BLaER1 (cell line): ENCODE data around the gene PMIS2.

Source experiments
- H3K27ac ChIP-seq: shearing (Covaris generic); formaldehyde crosslinking; 2 replicates; pipeline ENCODE4 v1.8.1; 2022
- H3K27me3 ChIP-seq: shearing (Covaris generic); formaldehyde crosslinking; 2 replicates; pipeline ENCODE4 v1.8.1; 2022
- H3K36me3 ChIP-seq: shearing (Covaris generic); formaldehyde crosslinking; 2 replicates; pipeline ENCODE4 v1.8.1; 2022
- H3K4me1 ChIP-seq: shearing (Covaris generic); formaldehyde crosslinking; 2 replicates; pipeline ENCODE4 v1.8.1; 2022
- H3K4me2 ChIP-seq: shearing (Covaris generic); formaldehyde crosslinking; 2 replicates; pipeline ENCODE4 v1.8.1; 2022
- H3K4me3 ChIP-seq: shearing (Covaris generic); formaldehyde crosslinking; 2 replicates; pipeline ENCODE4 v1.8.1; 2022
- H3K9ac ChIP-seq: shearing (Covaris generic); formaldehyde crosslinking; 2 replicates; pipeline ENCODE4 v1.8.1; 2022
- H3K9me3 ChIP-seq: shearing (Covaris generic); formaldehyde crosslinking; 2 replicates; pipeline ENCODE4 v1.8.1; 2022
- H4K20me1 ChIP-seq: shearing (Covaris generic); formaldehyde crosslinking; 2 replicates; pipeline ENCODE4 v1.8.1; 2022
- Cebpa-rat ChIP-seq: shearing (Covaris generic); IDR thresholded peaks from 2 replicates; pipeline ENCODE4 v1.8.1; 2022

Gene PMIS2

GRCh38 chr19:35585848-35586247 lies at the start of gene PMIS2:
TSS of gene PMIS2 (plus strand) at chr19:35586173. CDS start at chr19:35586260, 87 bp downstream.
- Histone ChIP-seq H3K9ac (no peak within 1 kb of the TSS), H3K4me1 (peaks cover 24% of the 10 kb centered on the region), H3K27ac (no peak within 1 kb of the TSS), H3K36me3 (no peaks in the 10 kb centered on the region), H3K4me3 (no peak within 1 kb of the TSS), H4K20me1 (no peaks in the 10 kb centered on the region), H3K9me3 (peaks cover 7% of the 10 kb centered on the region), H3K4me2 (no peak within 1 kb of the TSS), H3K27me3 (no peaks in the 10 kb centered on the region)
- TF ChIP-seq Cebpa-rat: no peak

- no peak overlapping the region for H3K9ac ChIP-seq
- no peak overlapping the region for H3K4me2 ChIP-seq
- peaks cover 30% of the 10 kb centered on the region for H3K36me3 ChIP-seq
- H3K27ac ChIP-seq: no peak overlapping the region
- no peaks in the 10 kb centered on the region for H3K9me3 ChIP-seq
- H3K4me3 ChIP-seq: no peak overlapping the region
- peaks cover 4% of the 10 kb centered on the region for H3K4me1 ChIP-seq
- TF ChIP-seq Cebpa-rat: no peak
- H4K20me1 ChIP-seq: no peaks in the 10 kb centered on the region
- H3K27me3 ChIP-seq: peaks cover 3% of the 10 kb centered on the region; the same call in 1 of the 2 replicates
Measured at GRCh38 chr19:35539314-35539713, 46.7 kb upstream of the PMIS2 start.

- Histone ChIP-seq H3K4me2 (no peak overlapping the region), H3K4me1 (peaks cover 9% of the 10 kb centered on the region), H3K4me3 (no peak overlapping the region), H3K36me3 (peaks cover 30% of the 10 kb centered on the region), H3K9me3 (no peaks in the 10 kb centered on the region), H3K27ac (no peak overlapping the region), H3K27me3 (no peaks in the 10 kb centered on the region), H3K9ac (no peak overlapping the region), H4K20me1 (no peaks in the 10 kb centered on the region)
- TF ChIP-seq Cebpa-rat: no peak
Measured at GRCh38 chr19:35539850-35540249, 46.1 kb upstream of the PMIS2 start.

GRCh38 chr19:35540356-35540927 lies 45.5 kb upstream of the PMIS2 start:
- Histone ChIP-seq H3K9ac (no peak overlapping the region), H3K27ac (no peak overlapping the region), H3K27me3 (no peaks in the 10 kb centered on the region), H3K4me1 (peaks cover 10% of the 10 kb centered on the region), H3K4me2 (no peak overlapping the region), H3K36me3 (peaks cover 30% of the 10 kb centered on the region), H4K20me1 (no peaks in the 10 kb centered on the region), H3K9me3 (no peaks in the 10 kb centered on the region), H3K4me3 (no peak overlapping the region)
- no peak for TF ChIP-seq Cebpa-rat

GRCh38 chr19:35542209-35542608 lies 43.8 kb upstream of the PMIS2 start:
- peaks cover 10% of the 10 kb centered on the region; the same call in 1 of the 2 replicates for H4K20me1 ChIP-seq
- H3K27me3 ChIP-seq: no peaks in the 10 kb centered on the region
- H3K27ac ChIP-seq: no peak overlapping the region
- peaks cover 21% of the 10 kb centered on the region for H3K4me1 ChIP-seq
- TF ChIP-seq Cebpa-rat: no peak
- no peak overlapping the region for H3K4me2 ChIP-seq
- H3K9me3 ChIP-seq: no peaks in the 10 kb centered on the region
- H3K36me3 ChIP-seq: peaks cover 36% of the 10 kb centered on the region
- H3K4me3 ChIP-seq: no peak overlapping the region
- no peak overlapping the region for H3K9ac ChIP-seq

- Histone ChIP-seq H3K27ac (no peak overlapping the region), H3K4me2 (peak overlapping the region; percentile 93), H3K4me1 (peaks cover 21% of the 10 kb centered on the region), H3K9ac (no peak overlapping the region; the same call in 1 of the 2 replicates), H3K9me3 (no peaks in the 10 kb centered on the region), H4K20me1 (peaks cover 22% of the 10 kb centered on the region; the same call in 1 of the 2 replicates), H3K27me3 (no peaks in the 10 kb centered on the region), H3K36me3 (peaks cover 49% of the 10 kb centered on the region), H3K4me3 (no peak overlapping the region)
- TF ChIP-seq Cebpa-rat: no peak
Measured at GRCh38 chr19:35543280-35544109, 42.5 kb upstream of the PMIS2 start.

GRCh38 chr19:35544110-35544802 lies 41.7 kb upstream of the PMIS2 start:
- peak overlapping the region; percentile 94; the same call in 1 of the 2 replicates for H3K27ac ChIP-seq
- no peaks in the 10 kb centered on the region for H3K9me3 ChIP-seq
- H3K36me3 ChIP-seq: peaks cover 55% of the 10 kb centered on the region
- no peak for TF ChIP-seq Cebpa-rat
- peaks cover 26% of the 10 kb centered on the region; the same call in 1 of the 2 replicates for H4K20me1 ChIP-seq
- H3K4me2 ChIP-seq: peak overlapping the region; percentile 93
- H3K4me1 ChIP-seq: peaks cover 21% of the 10 kb centered on the region
- peak overlapping the region; percentile 95 for H3K9ac ChIP-seq
- peak overlapping the region; percentile 96 for H3K4me3 ChIP-seq
- H3K27me3 ChIP-seq: no peaks in the 10 kb centered on the region

GRCh38 chr19:35545001-35545854 lies 40.7 kb upstream of the PMIS2 start, which contains the start of gene TMEM147:
TSS of gene TMEM147 (plus strand) at chr19:35545626. CDS start at chr19:35545740, 114 bp downstream.
- Histone ChIP-seq H3K27me3 (no peaks in the 10 kb centered on the region), H3K36me3 (peaks cover 61% of the 10 kb centered on the region), H3K4me3 (peak within 1 kb of the TSS; percentile 96), H3K9ac (peak within 1 kb of the TSS; percentile 95), H3K4me1 (peaks cover 21% of the 10 kb centered on the region), H4K20me1 (peaks cover 36% of the 10 kb centered on the region; the same call in 1 of the 2 replicates), H3K27ac (peak within 1 kb of the TSS; percentile 94), H3K9me3 (no peaks in the 10 kb centered on the region), H3K4me2 (peak within 1 kb of the TSS; percentile 93)
- TF ChIP-seq Cebpa-rat: no peak

GRCh38 chr19:35545855-35546381 lies 40.1 kb upstream of the PMIS2 start:
- H3K9ac ChIP-seq: peak overlapping the region; percentile 95
- TF ChIP-seq Cebpa-rat: no peak
- H3K4me2 ChIP-seq: peak overlapping the region; percentile 93
- H3K4me3 ChIP-seq: peak overlapping the region; percentile 96
- H4K20me1 ChIP-seq: peaks cover 38% of the 10 kb centered on the region; the same call in 1 of the 2 replicates
- peak overlapping the region; percentile 94 for H3K27ac ChIP-seq
- H3K4me1 ChIP-seq: peaks cover 21% of the 10 kb centered on the region
- no peaks in the 10 kb centered on the region for H3K9me3 ChIP-seq
- H3K36me3 ChIP-seq: peaks cover 64% of the 10 kb centered on the region
- no peaks in the 10 kb centered on the region for H3K27me3 ChIP-seq
